IMR-90 (cell line): ENCODE measurements around the gene GSKIP. TPM values are rescaled to one million over a fixed set of nuclear protein-coding genes. Genes with fewer than 3 reads are reported as not detected.

Source experiments
- ATAC-seq: fragments of 200-7000 bp; cut with Tn5 transposase; 2 replicates; pipeline ENCODE4 v1.9.1; 2020; ENCODE audit warnings: low read depth, mild to moderate bottlenecking, moderate library complexity
- BruUV-seq: library from RNA; stranded (reverse); fragments of 400-500 nt; replicated peaks from 2 replicates; lab custom pipeline; 2021; lab: Mats Ljungman, UMichigan
- CTCF ChIA-PET: fragments of 300-600 bp; formaldehyde crosslinking; extraction: SDS; loops from one replicate; lab custom pipeline; 2021; ENCODE audit warnings: antibody characterized with exemption; lab: Yijun Ruan, JAX
- POLR2A ChIA-PET: fragments of 300-600 bp; sonication (Branson Sonifier 250); formaldehyde crosslinking; loops from one replicate; lab custom pipeline; 2022; ENCODE audit warnings: antibody characterized with exemption; ENCODE audit not compliant: unreplicated experiment; lab: Charles Lee
- DNase-seq: peaks from one replicate; pipeline ENCODE4 v3.0.0; 2013
- H2AFZ ChIP-seq: replicated peaks from 2 replicates; pipeline ENCODE3; 2013; ENCODE audit warnings: low read length, mild to moderate bottlenecking; ENCODE audit not compliant: poor library complexity
- H2AK5ac ChIP-seq: 2 replicates; pipeline ENCODE4 v1.6.1; 2013; ENCODE audit warnings: low read depth, low read length, inconsistent platforms
- H2AK9ac ChIP-seq: replicated peaks from 2 replicates; pipeline ENCODE3; 2013; ENCODE audit warnings: mild to moderate bottlenecking, low read depth, low read length, moderate library complexity; ENCODE audit not compliant: poor library complexity
- H2BK120ac ChIP-seq: 2 replicates; pipeline ENCODE4 v1.6.1; 2013; ENCODE audit warnings: low read depth, low read length, inconsistent platforms
- H2BK15ac ChIP-seq: 3 replicates; pipeline ENCODE4 v1.6.1; 2013; ENCODE audit warnings: low read depth, low read length, inconsistent platforms
- H2BK20ac ChIP-seq: 2 replicates; pipeline ENCODE4 v1.6.1; 2013; ENCODE audit warnings: low read depth, mild to moderate bottlenecking, inconsistent platforms, low read length, moderate library complexity
- H2BK5ac ChIP-seq: 2 replicates; pipeline ENCODE4 v1.6.1; 2013; ENCODE audit warnings: mild to moderate bottlenecking, low read depth, low read length, inconsistent platforms; ENCODE audit not compliant: poor library complexity, severe bottlenecking
- H3K14ac ChIP-seq: replicated peaks from 2 replicates; pipeline ENCODE4 v1.6.1; 2013; ENCODE audit warnings: low read depth, low read length, inconsistent platforms
- H3K18ac ChIP-seq: 2 replicates; pipeline ENCODE4 v1.6.1; 2013; ENCODE audit warnings: low read depth, low read length, control low read depth
- H3K23ac ChIP-seq: 2 replicates; pipeline ENCODE4 v1.6.1; 2013; ENCODE audit warnings: low read depth, low read length, inconsistent platforms
- H3K27ac ChIP-seq: 2 replicates; pipeline ENCODE4 v1.5.1; 2013; ENCODE audit warnings: mild to moderate bottlenecking, control low read depth, low read length; ENCODE audit not compliant: insufficient read depth
- H3K27me3 ChIP-seq: 2 replicates; pipeline ENCODE4 v1.6.1; 2013; ENCODE audit warnings: low read length; ENCODE audit not compliant: control insufficient read depth, insufficient read depth
- H3K36me3 ChIP-seq: 2 replicates; pipeline ENCODE4 v1.6.1; 2013; ENCODE audit warnings: low read length, mixed read lengths; ENCODE audit not compliant: control insufficient read depth, insufficient read depth
- H3K4ac ChIP-seq: 2 replicates; pipeline ENCODE4 v1.6.1; 2013; ENCODE audit warnings: low read depth, low read length, inconsistent platforms
- H3K4me1 ChIP-seq: 2 replicates; pipeline ENCODE4 v1.6.1; 2013; ENCODE audit warnings: low read length, mixed read lengths; ENCODE audit not compliant: control insufficient read depth, insufficient read depth
- H3K4me2 ChIP-seq: 2 replicates; pipeline ENCODE4 v1.6.1; 2013; ENCODE audit warnings: low read depth, mild to moderate bottlenecking, control low read depth, low read length, moderate library complexity
- H3K4me3 ChIP-seq: 2 replicates; pipeline ENCODE4 v1.5.1; 2013; ENCODE audit warnings: low read depth, mild to moderate bottlenecking, control low read depth, low read length, moderate library complexity; ENCODE audit not compliant: insufficient read depth
- H3K56ac ChIP-seq: 2 replicates; pipeline ENCODE4 v1.6.1; 2013; ENCODE audit warnings: low read length, inconsistent platforms; ENCODE audit not compliant: insufficient read depth; ENCODE audit errors: extremely low read depth
- H3K79me1 ChIP-seq, 2 experiments: 2 replicates each; pipeline ENCODE4 v1.6.1; 2013; ENCODE audit warnings: low read length in 2 of 2, inconsistent platforms in 1 of 2, low read depth in 1 of 2
- H3K9ac ChIP-seq: 2 replicates; pipeline ENCODE4 v1.6.1; 2013; ENCODE audit warnings: low read depth, low read length, control low read depth
- H3K9me1 ChIP-seq: 2 replicates; pipeline ENCODE4 v1.6.1; 2013; ENCODE audit warnings: low read length, inconsistent platforms; ENCODE audit not compliant: insufficient read depth
- H3K9me3 ChIP-seq: 2 replicates; pipeline ENCODE4 v1.6.1; 2013; ENCODE audit warnings: low read length; ENCODE audit not compliant: control insufficient read depth, insufficient read depth
- H4K20me1 ChIP-seq: 2 replicates; pipeline ENCODE4 v1.6.1; 2013; ENCODE audit warnings: low read length, inconsistent platforms; ENCODE audit not compliant: insufficient read depth
- H4K5ac ChIP-seq: 2 replicates; pipeline ENCODE4 v1.6.1; 2013; ENCODE audit warnings: mild to moderate bottlenecking, low read depth, low read length, control low read depth
- H4K8ac ChIP-seq, 2 experiments: 2 replicates each; pipeline ENCODE4 v1.6.1; 2013; ENCODE audit warnings: low read depth in 2 of 2, low read length in 2 of 2, control low read depth in 1 of 2, inconsistent platforms in 1 of 2
- H4K91ac ChIP-seq: 2 replicates; pipeline ENCODE4 v1.6.1; 2013; ENCODE audit warnings: low read depth, low read length, inconsistent platforms; ENCODE audit not compliant: insufficient read depth
- BHLHE40 ChIP-seq: fragments of 150-350 bp; IDR thresholded peaks from 2 replicates; pipeline ENCODE4 v1.6.1; 2016; ENCODE audit warnings: mild to moderate bottlenecking, low read depth, low read length
- CEBPB ChIP-seq: IDR thresholded peaks from 2 replicates; pipeline ENCODE4 v1.6.1; 2012; ENCODE audit warnings: low read depth, low read length, improper control_type of control experiment
- CHD1 ChIP-seq: IDR thresholded peaks from 2 replicates; pipeline ENCODE4 v1.6.1; 2012; ENCODE audit warnings: low read depth, low read length, improper control_type of control experiment
- CTCF ChIP-seq: conservative IDR thresholded peaks from 2 replicates; pipeline ENCODE4 v1.5.1; 2012; ENCODE audit warnings: mild to moderate bottlenecking, low read depth, low read length, improper control_type of control experiment
- ELK1 ChIP-seq: fragments of 150-350 bp; IDR thresholded peaks from 2 replicates; pipeline ENCODE4 v1.6.1; 2016; ENCODE audit warnings: low read depth, mild to moderate bottlenecking, low read length, moderate library complexity, borderline replicate concordance
- FOS ChIP-seq: fragments of 150-350 bp; IDR thresholded peaks from 2 replicates; pipeline ENCODE4 v1.6.1; 2016; ENCODE audit warnings: low read depth, low read length
- MAFK ChIP-seq: IDR thresholded peaks from 2 replicates; pipeline ENCODE4 v1.6.1; 2012; ENCODE audit warnings: low read depth, low read length, improper control_type of control experiment
- MAZ ChIP-seq: IDR thresholded peaks from 2 replicates; pipeline ENCODE4 v1.6.1; 2012; ENCODE audit warnings: low read depth, mild to moderate bottlenecking, low read length, improper control_type of control experiment, moderate library complexity, borderline replicate concordance
- MXI1 ChIP-seq: IDR thresholded peaks from 2 replicates; pipeline ENCODE4 v1.6.1; 2012; ENCODE audit warnings: low read depth, mild to moderate bottlenecking, low read length, moderate library complexity, borderline replicate concordance
- NFE2L2 ChIP-seq: fragments of 150-350 bp; IDR thresholded peaks from 2 replicates; pipeline ENCODE4 v1.6.1; 2016; ENCODE audit warnings: low read depth, mild to moderate bottlenecking, low read length
- POLR2A ChIP-seq: IDR thresholded peaks from 2 replicates; pipeline ENCODE4 v1.6.1; 2012; ENCODE audit warnings: mild to moderate bottlenecking, low read depth, low read length
- RAD21 ChIP-seq: IDR thresholded peaks from 2 replicates; pipeline ENCODE4 v1.6.1; 2012; ENCODE audit warnings: low read length, improper control_type of control experiment
- RCOR1 ChIP-seq: IDR thresholded peaks from 2 replicates; pipeline ENCODE4 v1.6.1; 2012; ENCODE audit warnings: mild to moderate bottlenecking, low read length, improper control_type of control experiment; ENCODE audit not compliant: insufficient replicate concordance
- RFX5 ChIP-seq: IDR thresholded peaks from 2 replicates; pipeline ENCODE4 v1.8.0; 2012; ENCODE audit warnings: low read depth, mild to moderate bottlenecking, low read length, moderate library complexity
- SMC3 ChIP-seq: fragments of 150-350 bp; IDR thresholded peaks from 2 replicates; pipeline ENCODE4 v1.6.1; 2016; ENCODE audit warnings: low read depth, mild to moderate bottlenecking, antibody characterized with exemption, low read length, moderate library complexity
- USF2 ChIP-seq: fragments of 150-350 bp; IDR thresholded peaks from 2 replicates; pipeline ENCODE4 v1.6.1; 2017; ENCODE audit warnings: mild to moderate bottlenecking, antibody characterized with exemption, low read length, low read depth
- WGBS, 2 experiments: methylation state at CpG; one replicate each; pipeline versions ENCODE4 v1.1.5 to v1.1.7; 2013; ENCODE audit warnings: missing lambda C conversion rate in 2 of 2; ENCODE audit not compliant: insufficient read length in 1 of 2; ENCODE audit errors: extremely low coverage in 2 of 2; 5-methylcytosine and 5-hydroxymethylcytosine counted together
- dilution Hi-C: fragments of 300-500 bp; cut with HindIII; formaldehyde crosslinking; loops from one replicate; pipeline ENCODE4 v1.14.3; 2018; ENCODE audit warnings: low sequenced_read_pairs; ENCODE audit not compliant: unreplicated experiment
- in situ Hi-C: fragments of 300-500 bp; cut with MboI; formaldehyde crosslinking; loops from 3 replicates; pipeline ENCODE4 v1.14.3; 2019; ENCODE audit warnings: low sequenced_read_pairs, inconsistent platforms, mixed read lengths
- intact Hi-C: fragments of 100-400 bp; cut with micrococcal nuclease; formaldehyde crosslinking; loops from 2 replicates; pipeline ENCODE4 v1.10.0; 2022
- polyA plus RNA-seq, 3 experiments: library from polyadenylated mRNA; depleted of rRNA; stranded (reverse); fragments of >200 nt; gene quantifications; 2 replicates each; pipeline ENCODE4 v1.2.3, GENCODE V29; 2012; ENCODE audit warnings: low replicate concordance in 1 of 3
- total RNA-seq: library from RNA; depleted of rRNA; stranded (reverse); fragments of >200 nt; gene quantifications from 2 replicates; pipeline ENCODE4 v1.2.3, GENCODE V29; 2012

Gene GSKIP
- total and polyA plus RNA-seq, 2 of the 4 experiments (the other 2 are of a cell fraction) = 11.7 to 22.0 TPM

DNA sequence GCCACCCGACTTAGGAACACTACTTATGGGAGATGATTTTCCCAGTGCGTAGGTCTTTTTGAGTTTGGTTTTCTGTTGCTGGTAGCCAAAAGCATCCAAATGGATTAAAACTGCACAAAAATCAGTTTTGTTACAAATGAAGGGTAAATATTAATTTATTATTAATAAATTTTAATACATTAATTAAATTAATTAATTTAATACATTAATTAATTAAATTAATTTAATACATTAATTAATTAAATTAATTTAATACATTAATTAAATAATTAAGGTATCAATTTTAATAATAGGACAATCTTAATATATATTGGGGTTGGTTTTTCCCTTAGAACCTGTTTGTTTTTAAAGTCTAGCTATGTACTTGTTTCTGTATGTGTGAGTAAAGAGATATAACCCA lies 52.2 kb downstream of the GSKIP start:
- no peak overlapping the region for H2BK5ac ChIP-seq
- no peaks in the 10 kb centered on the region for H4K20me1 ChIP-seq
- no peak overlapping the region for H2BK120ac ChIP-seq
- no CpG with 5 or more reads among the region's 2 CpGs for WGBS, 2 experiments
- POLR2A ChIA-PET = no interaction called here
- H3K4me2 ChIP-seq = no peak overlapping the region
- no peaks in the 10 kb centered on the region for H3K79me1 ChIP-seq
- dilution Hi-C loops (no loop called here), in situ Hi-C loops (loop anchor here (10.0 to 25.0 kb wide), 2 partner anchors 411 to 853 kb away; no protein-coding TSS in a partner anchor), intact Hi-C loops (no loop called here)
- no peak overlapping the region for H3K27ac ChIP-seq
- no peaks in the 10 kb centered on the region for H3K9me1 ChIP-seq
- no peaks in the 10 kb centered on the region for H3K9me3 ChIP-seq
- no peak overlapping the region for H2BK15ac ChIP-seq
- no peak overlapping the region for H3K4ac ChIP-seq
- H3K4me1 ChIP-seq = no peaks in the 10 kb centered on the region
- no peaks in the 10 kb centered on the region for H3K36me3 ChIP-seq
- H2AK9ac ChIP-seq = no peak overlapping the region
- peaks cover 5% of the 10 kb centered on the region for H3K27me3 ChIP-seq
- H3K9ac ChIP-seq = no peak overlapping the region
- CTCF ChIA-PET = no interaction called here
- H3K14ac ChIP-seq = no peak overlapping the region
- H3K56ac ChIP-seq = no peak overlapping the region
- no peak overlapping the region for H4K5ac ChIP-seq
- DNase-seq (no peak), ATAC-seq (no peak)
- BruUV-seq = no TSS peak
- no peak overlapping the region for H2BK20ac ChIP-seq
- H2AK5ac ChIP-seq = no peak overlapping the region
- H3K4me3 ChIP-seq = no peak overlapping the region
- no peak overlapping the region for H2AFZ ChIP-seq
- H4K91ac ChIP-seq = no peak overlapping the region
- H4K8ac ChIP-seq = no peak overlapping the region
- TF ChIP-seq CEBPB = no peak
- TF ChIP-seq BHLHE40 = no peak
- TF ChIP-seq FOS = no peak
- no peak for TF ChIP-seq SMC3
- TF ChIP-seq MXI1 = no peak
- TF ChIP-seq USF2 = no peak
- TF ChIP-seq CTCF = no peak
- no peak for TF ChIP-seq CHD1
- TF ChIP-seq RFX5 = no peak
- TF ChIP-seq MAFK = no peak
- no peak for TF ChIP-seq RAD21
- no peak for TF ChIP-seq POLR2A
- TF ChIP-seq NFE2L2 = no peak
- TF ChIP-seq RCOR1 = no peak
- no peak for TF ChIP-seq MAZ
- TF ChIP-seq ELK1 = no peak
- no peak overlapping the region for H3K18ac ChIP-seq
- H3K23ac ChIP-seq = no peak overlapping the region
